Smooth muscle cell (in vitro differentiated cells): ENCODE measurements around the gene AJUBA. TPM values are rescaled to one million over a fixed set of nuclear protein-coding genes. Genes with fewer than 3 reads are reported as not detected.
"Not testable (repeated sequence)": the region's sequence is repeated elsewhere in the genome, so short reads cannot be mapped to it uniquely, and the experiment has no call there.

Experiments
- DNase-seq: peaks from one replicate; lab custom pipeline; 2025; ENCODE audit not compliant: unreplicated experiment; lab: John Stamatoyannopoulos, UW
- H2AFZ ChIP-seq: fragments of 200-600 bp; sonication (generic); 2 replicates; pipeline ENCODE4 v1.6.0; 2016; ENCODE audit warnings: antibody characterized with exemption, low read depth, mild to moderate bottlenecking
- H3F3A ChIP-seq: fragments of 200-600 bp; sonication (generic); 2 replicates; pipeline ENCODE4 v1.6.0; 2017; ENCODE audit warnings: antibody characterized with exemption, low read depth
- H3K27ac ChIP-seq: fragments of 200-600 bp; sonication (generic); 2 replicates; pipeline ENCODE4 v1.5.1; 2016; ENCODE audit warnings: low read depth, mild to moderate bottlenecking
- H3K27me3 ChIP-seq: fragments of 200-600 bp; sonication (generic); 2 replicates; pipeline ENCODE4 v1.6.1; 2016; ENCODE audit warnings: low read depth, mild to moderate bottlenecking
- H3K36me3 ChIP-seq: fragments of 200-600 bp; sonication (generic); 2 replicates; pipeline ENCODE4 v1.5.1; 2016; ENCODE audit warnings: low read depth
- H3K4me1 ChIP-seq: fragments of 200-600 bp; sonication (generic); 2 replicates; pipeline ENCODE4 v1.5.1; 2016; ENCODE audit warnings: low read depth
- H3K4me2 ChIP-seq: fragments of 200-600 bp; sonication (generic); 2 replicates; pipeline ENCODE4 v1.6.0; 2016; ENCODE audit warnings: mild to moderate bottlenecking
- H3K4me3 ChIP-seq: fragments of 200-600 bp; sonication (generic); 2 replicates; pipeline ENCODE4 v1.5.1; 2016; ENCODE audit warnings: mild to moderate bottlenecking
- H3K79me2 ChIP-seq: fragments of 200-600 bp; sonication (generic); 2 replicates; pipeline ENCODE4 v1.6.0; 2016; ENCODE audit warnings: low read depth, mild to moderate bottlenecking
- H3K9ac ChIP-seq: fragments of 200-600 bp; sonication (generic); 2 replicates; pipeline ENCODE4 v1.6.0; 2016; ENCODE audit warnings: low read depth
- H3K9me3 ChIP-seq: fragments of 200-600 bp; sonication (generic); replicated peaks from 2 replicates; pipeline ENCODE4 v1.5.1; 2016; ENCODE audit warnings: low read depth
- H4K20me1 ChIP-seq: fragments of 200-600 bp; sonication (generic); 2 replicates; pipeline ENCODE4 v1.6.0; 2016; ENCODE audit warnings: low read depth
- CTCF ChIP-seq: fragments of 200-600 bp; sonication (generic); IDR thresholded peaks from 2 replicates; pipeline ENCODE4 v1.5.1; 2017; ENCODE audit warnings: borderline replicate concordance, mild to moderate bottlenecking, antibody characterized with exemption; ENCODE audit not compliant: insufficient read depth, poor library complexity, severe bottlenecking
- WGBS: methylation state at CpG from one replicate; pipeline ENCODE4 v1.1.7; 2016; ENCODE audit warnings: low lambda C conversion rate; 5-methylcytosine and 5-hydroxymethylcytosine counted together
- polyA plus RNA-seq: library from polyadenylated mRNA; unstranded; fragments of >200 nt; fragmentation: Nextera tagmentation; extraction: Ambion mirVana; gene quantifications from 2 replicates; pipeline ENCODE4 v1.2.1, GENCODE V29; 2016
- total RNA-seq: library from RNA; depleted of rRNA; stranded (reverse); fragments of >200 nt; gene quantifications from 2 replicates; pipeline ENCODE4 v1.2.3, GENCODE V29; 2014

Gene AJUBA
- total and polyA plus RNA-seq, 2 experiments from 2014 or later, result 19.8 to 20.7 TPM

- no peak for TF ChIP-seq CTCF
- Histone ChIP-seq H3K4me1 (peaks cover 17% of the 10 kb centered on the region), H3K4me2 (no peak overlapping the region), H4K20me1 (peaks cover 12% of the 10 kb centered on the region), H3K79me2 (no peaks in the 10 kb centered on the region), H3K9ac (no peak overlapping the region), H2AFZ (no peak overlapping the region), H3K36me3 (no peaks in the 10 kb centered on the region), H3K27me3 (no peaks in the 10 kb centered on the region), H3K9me3 (no peaks in the 10 kb centered on the region), H3K4me3 (no peak overlapping the region), H3F3A (peaks cover 13% of the 10 kb centered on the region), H3K27ac (no peak overlapping the region)
- 97% methylated on average over 2 of the region's 2 CpGs for WGBS
- DNase-seq, result no peak
These were observed 9.9 kb downstream of the AJUBA start for GRCh38 chr14:22972313-22972930.

- H3K27me3 ChIP-seq, result no peaks in the 10 kb centered on the region
- DNase-seq, result no peak
- H3K4me1 ChIP-seq, result peaks cover 5% of the 10 kb centered on the region
- H4K20me1 ChIP-seq, result peaks cover 5% of the 10 kb centered on the region
- no peak overlapping the region for H3K4me2 ChIP-seq
- no peak for TF ChIP-seq CTCF
- no peaks in the 10 kb centered on the region for H3K9me3 ChIP-seq
- H3K36me3 ChIP-seq, result no peaks in the 10 kb centered on the region
- H3K27ac ChIP-seq, result no peak overlapping the region
- H3F3A ChIP-seq, result no peaks in the 10 kb centered on the region
- H2AFZ ChIP-seq, result no peak overlapping the region
- no peaks in the 10 kb centered on the region for H3K79me2 ChIP-seq
- 96% methylated on average over 1 of the region's 1 CpG for WGBS
- H3K9ac ChIP-seq, result no peak overlapping the region
- no peak overlapping the region for H3K4me3 ChIP-seq
These were observed 11.2 kb downstream of the AJUBA start for GRCh38 chr14:22971152-22971551.

GRCh38 chr14:22966783-22967269 is 15.5 kb downstream of the AJUBA start:
- Histone ChIP-seq H3K9ac (no peak overlapping the region), H3K27ac (no peak overlapping the region), H3K9me3 (no peaks in the 10 kb centered on the region), H2AFZ (no peak overlapping the region), H3K4me1 (no peaks in the 10 kb centered on the region), H3K27me3 (no peaks in the 10 kb centered on the region), H3K79me2 (no peaks in the 10 kb centered on the region), H4K20me1 (no peaks in the 10 kb centered on the region), H3K4me2 (no peak overlapping the region), H3K4me3 (no peak overlapping the region), H3F3A (no peaks in the 10 kb centered on the region), H3K36me3 (no peaks in the 10 kb centered on the region)
- no peak for TF ChIP-seq CTCF
- 68% methylated on average over 4 of the region's 4 CpGs for WGBS
- no peak for DNase-seq

- not testable (repeated sequence) for H2AFZ ChIP-seq, H3K9ac ChIP-seq, H3K27me3 ChIP-seq, H3K79me2 ChIP-seq, H3K36me3 ChIP-seq, H3K4me3 ChIP-seq, H3K4me2 ChIP-seq, DNase-seq, H3K27ac ChIP-seq, H3K9me3 ChIP-seq, H3K4me1 ChIP-seq, H3F3A ChIP-seq, H4K20me1 ChIP-seq
- 73% methylated on average over 15 of the region's 15 CpGs for WGBS
These were observed 16.2 kb downstream of the AJUBA start for GRCh38 chr14:22965916-22966782.
